T-helper 2 cell treated with Interferon-gamma antibody and Interleukin-4, amounts not matched to agents 5 μg/mL and 100 μg/mL, for 36 hours (primary cell): ENCODE results near the gene ABCF2.

Experiments used
- DNase-seq: peaks from one replicate; pipeline ENCODE4 v3.0.0; 2021; ENCODE audit warnings: low spot score
- H3K27ac Mint-ChIP-seq: one replicate; pipeline ENCODE4 v1.8.0; 2021; ENCODE audit warnings: mild to moderate bottlenecking, mixed read lengths
- H3K27me3 Mint-ChIP-seq: one replicate; pipeline ENCODE4 v1.8.0; 2021; ENCODE audit warnings: low read depth, mixed read lengths
- H3K36me3 Mint-ChIP-seq: one replicate; pipeline ENCODE4 v1.8.0; 2021; ENCODE audit warnings: low read depth, mixed read lengths
- H3K4me1 Mint-ChIP-seq: one replicate; pipeline ENCODE4 v1.8.0; 2021; ENCODE audit warnings: low read depth, mixed read lengths
- H3K4me3 Mint-ChIP-seq: one replicate; pipeline ENCODE4 v1.8.0; 2022; ENCODE audit warnings: mild to moderate bottlenecking, moderate library complexity, mixed read lengths
- H3K9me3 Mint-ChIP-seq: one replicate; pipeline ENCODE4 v1.8.0; 2021; ENCODE audit warnings: mixed read lengths

Gene ABCF2

GRCh38 chr7:151194188-151194587 is 32.8 kb downstream of the ABCF2 start:
- Mint-ChIP-seq H3K36me3 (no peaks in the 10 kb centered on the region), H3K27ac (no peak overlapping the region), H3K9me3 (no peaks in the 10 kb centered on the region), H3K27me3 (peaks cover 13% of the 10 kb centered on the region), H3K4me1 (no peaks in the 10 kb centered on the region), H3K4me3 (no peak overlapping the region)
- DNase-seq = no peak

GRCh38 chr7:151193203-151193978 is 33.6 kb downstream of the ABCF2 start:
- Mint-ChIP-seq H3K9me3 (no peaks in the 10 kb centered on the region), H3K27me3 (peaks cover 18% of the 10 kb centered on the region), H3K27ac (no peak overlapping the region), H3K4me1 (no peaks in the 10 kb centered on the region), H3K36me3 (no peaks in the 10 kb centered on the region), H3K4me3 (no peak overlapping the region)
- no peak for DNase-seq

GRCh38 chr7:151192002-151192539 is 34.9 kb downstream of the ABCF2 start:
- Mint-ChIP-seq H3K27me3 (peaks cover 18% of the 10 kb centered on the region), H3K27ac (no peak overlapping the region), H3K4me1 (no peaks in the 10 kb centered on the region), H3K4me3 (no peak overlapping the region), H3K36me3 (no peaks in the 10 kb centered on the region), H3K9me3 (no peaks in the 10 kb centered on the region)
- no peak for DNase-seq

GRCh38 chr7:151191544-151191943 is 35.5 kb downstream of the ABCF2 start:
- no peak overlapping the region for H3K27ac Mint-ChIP-seq
- no peaks in the 10 kb centered on the region for H3K9me3 Mint-ChIP-seq
- no peak for DNase-seq

GRCh38 chr7:151189038-151189437 is 38.0 kb downstream of the ABCF2 start:
- peaks cover 11% of the 10 kb centered on the region for H3K27me3 Mint-ChIP-seq
- no peak overlapping the region for H3K27ac Mint-ChIP-seq
- no peak overlapping the region for H3K4me3 Mint-ChIP-seq
- no peaks in the 10 kb centered on the region for H3K4me1 Mint-ChIP-seq
- DNase-seq = no peak
- no peaks in the 10 kb centered on the region for H3K36me3 Mint-ChIP-seq
- no peaks in the 10 kb centered on the region for H3K9me3 Mint-ChIP-seq

More at GRCh38 chr7:151191544-151191943, 35.5 kb downstream of the ABCF2 start:
- Mint-ChIP-seq H3K4me1 (no peaks in the 10 kb centered on the region), H3K36me3 (no peaks in the 10 kb centered on the region), H3K27me3 (peaks cover 18% of the 10 kb centered on the region), H3K4me3 (no peak overlapping the region)

- H3K27ac Mint-ChIP-seq = no peak overlapping the region
Measured at GRCh38 chr7:151188252-151188542, 38.8 kb downstream of the ABCF2 start.

GRCh38 chr7:151187409-151188251 is 39.4 kb downstream of the ABCF2 start:
- Mint-ChIP-seq H3K4me3 (no peak overlapping the region), H3K27ac (no peak overlapping the region), H3K36me3 (no peaks in the 10 kb centered on the region), H3K9me3 (no peaks in the 10 kb centered on the region), H3K27me3 (peaks cover 11% of the 10 kb centered on the region), H3K4me1 (no peaks in the 10 kb centered on the region)
- no peak for DNase-seq

More at GRCh38 chr7:151188252-151188542, 38.8 kb downstream of the ABCF2 start:
- Mint-ChIP-seq H3K4me3 (no peak overlapping the region), H3K36me3 (no peaks in the 10 kb centered on the region), H3K27me3 (peaks cover 11% of the 10 kb centered on the region), H3K4me1 (no peaks in the 10 kb centered on the region), H3K9me3 (no peaks in the 10 kb centered on the region)
- DNase-seq = no peak

- H3K27ac Mint-ChIP-seq = no peak within 1 kb of the TSS
- no peaks in the 10 kb centered on the region for H3K9me3 Mint-ChIP-seq
- no peaks in the 10 kb centered on the region for H3K36me3 Mint-ChIP-seq
- H3K4me3 Mint-ChIP-seq = no peak within 1 kb of the TSS
- H3K4me1 Mint-ChIP-seq = no peaks in the 10 kb centered on the region
- H3K27me3 Mint-ChIP-seq = peaks cover 14% of the 10 kb centered on the region
- DNase-seq = no peak
Measured at GRCh38 chr7:151186640-151187408, 40.2 kb downstream of the ABCF2 start, which contains the start of gene ASB10. ASB10 (minus strand) TSS chr7:151187250; CDS start chr7:151187130, 120 bp downstream.

- Mint-ChIP-seq H3K27ac (no peak overlapping the region), H3K4me1 (no peaks in the 10 kb centered on the region), H3K27me3 (peaks cover 14% of the 10 kb centered on the region), H3K4me3 (no peak overlapping the region), H3K36me3 (no peaks in the 10 kb centered on the region), H3K9me3 (no peaks in the 10 kb centered on the region)
- no peak for DNase-seq
Measured at GRCh38 chr7:151185762-151186639, 41.0 kb downstream of the ABCF2 start.

- H3K36me3 Mint-ChIP-seq = no peaks in the 10 kb centered on the region
- peaks cover 6% of the 10 kb centered on the region for H3K27me3 Mint-ChIP-seq
- no peak for DNase-seq
- no peak overlapping the region for H3K4me3 Mint-ChIP-seq
- no peak overlapping the region for H3K27ac Mint-ChIP-seq
- H3K4me1 Mint-ChIP-seq = no peaks in the 10 kb centered on the region
- no peaks in the 10 kb centered on the region for H3K9me3 Mint-ChIP-seq
Measured at GRCh38 chr7:151181011-151181431, 46.0 kb downstream of the ABCF2 start.

- Mint-ChIP-seq H3K27me3 (peaks cover 6% of the 10 kb centered on the region), H3K4me3 (no peak overlapping the region), H3K9me3 (no peaks in the 10 kb centered on the region)
Measured at GRCh38 chr7:151179946-151180345, 47.1 kb downstream of the ABCF2 start.

GRCh38 chr7:151179287-151179860 is 47.6 kb downstream of the ABCF2 start:
- Mint-ChIP-seq H3K36me3 (no peaks in the 10 kb centered on the region), H3K27ac (no peak overlapping the region), H3K4me3 (no peak overlapping the region), H3K27me3 (peaks cover 6% of the 10 kb centered on the region), H3K9me3 (no peaks in the 10 kb centered on the region), H3K4me1 (no peaks in the 10 kb centered on the region)
- no peak for DNase-seq

More at GRCh38 chr7:151179946-151180345, 47.1 kb downstream of the ABCF2 start:
- H3K4me1 Mint-ChIP-seq = no peaks in the 10 kb centered on the region
- H3K36me3 Mint-ChIP-seq = no peaks in the 10 kb centered on the region
- no peak overlapping the region for H3K27ac Mint-ChIP-seq
- no peak for DNase-seq

- H3K4me3 Mint-ChIP-seq = no peak overlapping the region
- no peak overlapping the region for H3K27ac Mint-ChIP-seq
- H3K9me3 Mint-ChIP-seq = no peaks in the 10 kb centered on the region
- H3K27me3 Mint-ChIP-seq = peaks cover 6% of the 10 kb centered on the region
- DNase-seq = no peak
- no peaks in the 10 kb centered on the region for H3K36me3 Mint-ChIP-seq
- H3K4me1 Mint-ChIP-seq = no peaks in the 10 kb centered on the region
Measured at GRCh38 chr7:151178831-151179230, 48.2 kb downstream of the ABCF2 start.
